HG03039 (cell line): ENCODE results near the gene IL18R1.

Source experiments
- ATAC-seq: cut with Tn5 transposase; IDR thresholded peaks from one replicate; pipeline ENCODE4 v1.9.1; 2021; ENCODE audit warnings: mild to moderate bottlenecking, moderate library complexity; ENCODE audit not compliant: unreplicated experiment

The IL18R1 gene

DNA sequence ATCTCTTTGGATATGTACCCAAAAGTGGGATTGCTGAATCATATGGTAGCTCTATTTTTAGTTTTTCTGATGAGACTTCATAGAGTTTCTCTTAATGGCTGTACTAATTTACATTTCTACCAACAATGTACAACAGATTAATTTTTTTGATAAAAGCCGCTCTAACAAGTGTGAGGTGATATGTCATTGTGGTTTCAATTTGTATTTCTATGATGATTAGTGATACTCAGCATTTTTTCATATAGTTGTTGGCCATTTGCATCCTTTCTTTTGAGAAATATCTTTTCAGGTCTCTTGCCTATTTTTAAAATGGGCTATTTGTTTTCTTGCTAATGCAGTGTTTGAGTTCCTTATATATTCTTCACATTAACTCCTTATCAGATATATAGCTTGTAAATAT lies 71.7 kb downstream of the IL18R1 start:
- no peak for ATAC-seq

DNA sequence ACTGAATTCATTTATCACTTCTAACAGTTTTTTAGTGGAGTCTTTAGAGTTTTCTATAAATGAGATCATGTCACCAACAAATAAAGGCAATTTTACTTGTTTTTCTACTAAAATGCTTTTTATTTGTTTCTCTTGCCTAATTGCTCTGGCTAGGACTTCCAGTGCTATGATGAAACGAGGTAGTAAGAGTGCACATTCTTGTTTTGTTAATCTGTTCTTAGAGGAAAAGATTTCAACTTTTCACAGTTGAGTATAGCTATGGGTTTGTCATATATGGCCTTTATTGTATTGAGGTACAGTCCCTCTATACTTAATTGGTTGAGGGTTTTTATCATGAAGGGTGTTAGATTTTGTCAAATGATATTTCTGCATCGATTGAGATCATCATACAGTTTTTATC lies 73.0 kb downstream of the IL18R1 start:
- ATAC-seq = no peak

DNA sequence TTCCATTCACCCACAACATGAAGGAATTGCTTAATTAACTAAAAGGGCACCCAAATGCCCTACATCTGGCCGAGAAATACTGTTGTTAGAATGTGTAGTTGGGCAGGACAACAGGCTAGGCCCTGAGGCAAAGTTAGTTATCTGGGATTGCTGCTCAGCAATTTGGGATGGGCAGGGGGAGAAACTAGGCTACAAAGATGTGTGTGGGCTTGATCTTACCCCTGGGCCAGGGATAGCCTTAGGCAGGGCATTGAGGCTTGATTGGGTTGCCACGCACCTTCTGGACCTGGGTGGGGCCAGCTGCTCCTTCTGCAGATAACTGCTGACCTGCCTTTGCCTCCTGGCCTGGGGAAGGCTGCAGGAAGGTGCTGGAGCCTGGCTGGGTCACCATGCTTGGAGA lies 76.8 kb downstream of the IL18R1 start:
- no peak for ATAC-seq

DNA sequence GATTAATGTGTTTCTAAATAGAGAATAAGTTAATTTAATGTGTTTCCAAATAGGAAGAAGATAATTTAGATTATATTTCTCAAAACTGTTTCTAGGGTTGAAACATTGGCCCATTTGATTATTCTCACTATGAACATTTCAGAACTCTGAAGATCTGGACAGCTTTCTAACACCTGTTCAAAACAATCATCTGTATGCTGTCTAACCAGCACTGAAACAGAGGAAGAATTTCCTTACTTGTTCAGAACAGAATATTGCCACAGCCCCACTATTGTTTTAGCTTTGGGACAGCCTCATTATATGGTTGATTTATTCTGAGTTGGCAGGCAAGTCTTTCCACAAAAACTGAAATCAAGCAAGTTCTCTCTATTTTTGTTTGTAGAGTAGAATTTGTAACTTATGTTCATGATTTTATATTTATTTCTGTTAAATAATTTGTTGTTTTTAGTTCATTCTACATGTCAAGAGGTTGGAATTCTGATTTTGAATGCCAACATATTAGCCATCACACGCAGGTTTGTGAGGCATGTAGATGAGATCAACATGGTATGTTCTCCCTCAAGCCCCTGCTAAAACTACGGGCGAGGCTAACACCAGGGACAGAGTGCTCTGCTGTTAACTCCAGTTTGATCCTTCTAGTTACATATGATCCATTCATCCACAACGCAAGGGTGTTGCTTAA lies 78.5 kb downstream of the IL18R1 start:
- no peak for ATAC-seq

DNA sequence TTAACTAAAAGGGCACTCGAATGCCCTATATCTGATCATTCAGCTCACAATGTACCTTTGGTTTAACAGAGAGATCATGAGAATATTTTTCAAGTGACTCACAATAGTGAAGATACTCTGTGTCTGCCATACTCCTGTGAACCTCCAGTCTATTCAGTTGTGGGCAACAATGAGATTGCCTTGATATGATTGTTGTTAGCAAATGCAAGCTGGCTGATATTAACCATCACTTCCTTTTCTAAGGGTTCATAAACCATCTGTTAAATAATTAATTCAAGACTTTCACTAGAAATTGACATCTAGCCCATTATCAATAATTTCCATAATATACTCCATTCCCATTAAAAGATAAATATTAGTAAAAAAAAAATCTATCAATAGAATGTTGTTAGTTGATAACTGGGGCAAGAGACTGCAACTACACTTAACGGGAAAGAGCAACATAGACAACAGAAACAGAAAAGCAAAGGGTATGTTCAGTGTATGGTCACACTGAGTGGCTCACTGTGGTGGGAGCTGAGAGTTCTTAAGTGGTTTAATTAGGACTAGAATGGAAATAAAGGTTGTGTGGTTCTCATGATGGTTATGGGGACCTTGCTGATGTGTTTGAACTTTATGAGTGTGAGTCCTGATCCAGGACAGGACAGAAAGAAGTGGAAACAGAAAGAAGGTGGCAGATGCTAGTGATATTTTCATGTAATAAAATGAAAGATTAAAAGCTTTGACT lies 79.2 kb downstream of the IL18R1 start:
- no peak for ATAC-seq

DNA sequence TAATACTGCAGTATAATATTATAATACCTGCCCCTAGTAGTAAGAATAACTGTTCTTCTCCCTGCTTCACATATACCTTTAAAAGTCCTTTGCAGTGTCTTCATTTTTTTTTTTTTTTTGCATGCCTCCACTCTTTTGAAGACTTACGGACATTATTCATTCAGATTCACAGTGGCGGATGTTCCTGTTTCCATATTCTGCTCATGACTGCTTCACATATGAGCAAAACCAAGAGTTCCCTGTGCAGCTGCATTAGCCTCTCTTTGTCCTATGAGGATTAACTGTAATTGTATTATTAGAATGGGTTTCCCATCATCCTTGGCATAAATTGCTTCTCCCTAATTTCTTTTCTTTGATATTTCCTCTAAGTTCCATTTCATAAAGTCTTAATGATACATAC lies 80.1 kb downstream of the IL18R1 start:
- ATAC-seq = no peak

DNA sequence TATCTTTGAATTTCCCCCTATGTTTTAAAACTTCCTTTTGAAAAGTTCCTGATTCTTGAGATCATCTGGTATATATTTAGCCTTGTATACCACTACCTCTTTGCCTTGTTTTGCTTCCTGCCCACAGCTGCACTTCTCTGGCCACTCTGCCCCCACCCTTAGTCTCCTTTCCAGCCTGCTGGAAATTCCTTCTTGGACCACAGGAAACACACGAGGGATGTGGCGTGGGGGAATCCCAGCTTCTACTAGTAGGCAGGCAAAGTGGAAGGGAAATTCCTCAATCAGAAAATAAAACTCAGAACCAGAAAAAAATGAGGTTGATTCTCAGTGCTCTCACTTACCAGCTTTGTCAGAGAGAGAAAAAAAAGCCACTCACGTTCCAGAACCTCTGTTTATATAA lies 80.7 kb downstream of the IL18R1 start:
- ATAC-seq = peak; percentile 37

DNA sequence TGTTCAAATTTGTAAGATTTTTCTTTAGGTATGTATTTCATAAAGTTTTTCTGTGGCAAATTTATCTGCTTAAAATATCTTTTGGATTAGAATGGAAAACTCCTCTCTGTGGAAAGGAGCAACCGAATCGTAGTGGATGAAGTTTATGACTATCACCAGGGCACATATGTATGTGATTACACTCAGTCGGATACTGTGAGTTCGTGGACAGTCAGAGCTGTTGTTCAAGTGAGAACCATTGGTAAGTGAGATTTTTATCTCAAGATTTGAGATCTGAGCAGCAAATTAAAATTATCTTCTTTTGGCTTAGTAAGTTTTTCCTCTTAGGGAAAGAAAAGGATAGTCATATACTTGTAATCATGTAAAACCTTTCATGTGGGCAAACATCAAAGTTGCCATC lies 81.5 kb downstream of the IL18R1 start:
- ATAC-seq = no peak

DNA sequence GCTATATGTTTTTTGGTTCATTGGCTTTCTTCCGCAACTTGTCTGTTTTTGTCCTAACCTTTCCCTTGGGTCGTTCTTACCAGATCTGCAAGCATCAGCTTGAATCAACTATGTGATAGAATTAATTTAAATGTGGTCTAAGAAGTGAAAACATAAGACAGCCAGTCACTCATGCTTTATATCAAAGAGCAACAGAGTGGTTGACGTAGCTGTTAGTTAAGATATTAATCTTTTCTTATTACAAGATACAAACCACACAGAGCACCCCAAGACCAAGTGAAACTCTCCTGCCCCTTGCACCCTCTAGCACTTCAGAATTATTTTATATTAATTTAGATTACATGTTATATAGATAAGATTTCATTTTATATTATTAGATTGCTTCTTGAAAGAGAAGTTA lies 82.5 kb downstream of the IL18R1 start:
- ATAC-seq = no peak

DNA sequence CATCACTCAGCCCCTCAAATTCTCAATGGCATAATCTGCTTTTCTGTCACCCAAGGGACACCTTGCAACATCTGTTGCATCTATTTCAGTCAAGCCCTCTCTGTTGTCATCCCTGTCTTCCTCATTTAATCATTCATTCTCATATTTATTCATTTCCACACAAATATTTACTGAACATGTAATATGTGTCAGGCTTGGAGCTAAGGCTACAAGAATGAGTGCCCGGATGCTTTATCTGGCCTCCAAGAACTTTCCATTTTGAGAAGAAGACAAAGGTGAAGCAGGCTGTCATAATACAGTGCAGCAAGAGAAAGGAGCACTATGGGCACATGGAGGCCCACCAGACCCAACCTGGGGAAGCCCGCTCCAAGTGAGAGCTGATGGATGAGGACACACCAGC lies 83.0 kb downstream of the IL18R1 start:
- ATAC-seq = no peak

DNA sequence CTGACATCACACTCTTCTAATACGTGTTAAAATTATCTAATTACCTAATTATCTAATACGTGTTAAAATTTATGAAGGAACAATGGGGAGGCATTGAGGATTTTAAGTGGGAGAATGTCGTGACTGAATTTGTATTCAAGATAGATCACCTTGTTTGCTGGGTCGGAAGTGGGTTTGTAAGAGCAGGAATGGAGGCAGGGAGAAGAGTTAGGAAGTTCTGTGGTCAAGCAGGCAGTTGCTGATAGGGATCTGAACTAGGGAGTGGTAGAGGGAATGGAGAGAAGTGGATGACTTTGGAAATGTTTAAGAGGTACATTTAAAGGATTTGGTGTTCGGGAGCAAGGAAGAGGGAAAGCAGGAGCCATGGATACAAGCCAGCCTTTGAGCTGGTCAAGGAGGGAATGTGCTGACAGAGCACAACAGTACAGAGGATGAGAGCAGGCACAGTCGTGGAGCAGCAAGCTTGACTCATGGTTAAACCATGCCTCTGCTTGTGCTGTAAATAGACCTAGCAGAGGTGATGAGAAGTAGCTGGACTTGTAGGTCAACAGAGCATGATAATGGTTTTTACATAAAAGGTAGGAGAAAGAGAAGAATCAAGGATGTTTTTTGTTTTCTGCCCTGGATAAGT lies 83.6 kb downstream of the IL18R1 start:
- ATAC-seq = no peak

DNA sequence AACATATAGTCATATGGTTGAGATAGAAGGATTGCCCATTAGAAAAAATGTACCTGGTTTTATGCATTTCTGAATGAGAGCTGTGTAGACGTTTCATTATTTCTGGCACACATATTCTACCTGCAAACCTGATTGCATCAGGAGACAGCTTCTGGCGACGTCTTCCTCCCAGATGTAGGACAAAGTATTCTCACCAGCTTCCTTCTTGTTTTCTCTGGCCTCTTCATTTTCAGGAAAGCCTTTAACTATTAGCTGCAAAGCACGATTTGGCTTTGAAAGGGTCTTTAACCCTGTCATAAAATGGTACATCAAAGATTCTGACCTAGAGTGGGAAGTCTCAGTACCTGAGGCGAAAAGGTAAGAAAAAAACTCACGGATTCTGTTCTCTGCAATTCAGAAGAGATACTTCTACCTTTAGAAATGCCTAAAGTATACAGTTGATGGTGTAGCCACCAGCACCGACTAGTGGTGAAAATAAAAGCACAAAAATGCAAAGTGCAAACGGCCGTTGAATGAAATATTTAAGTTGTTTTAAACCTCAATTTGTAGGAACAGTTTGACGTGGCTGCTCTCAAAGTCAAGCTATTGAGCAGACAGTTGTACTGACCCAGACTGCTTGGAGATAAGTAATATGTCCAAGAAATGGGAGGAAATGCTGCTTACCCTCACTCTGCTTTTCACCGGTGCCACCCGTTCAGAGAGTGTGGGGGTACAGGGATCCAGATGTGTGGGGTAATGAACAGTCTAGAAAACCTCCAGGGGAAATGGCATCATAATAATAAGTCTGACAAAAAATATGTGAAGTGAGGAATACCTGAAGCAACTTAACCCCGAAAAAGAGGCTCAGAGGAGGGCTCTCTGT lies 87.6 kb downstream of the IL18R1 start:
- peak; percentile 56 for ATAC-seq

DNA sequence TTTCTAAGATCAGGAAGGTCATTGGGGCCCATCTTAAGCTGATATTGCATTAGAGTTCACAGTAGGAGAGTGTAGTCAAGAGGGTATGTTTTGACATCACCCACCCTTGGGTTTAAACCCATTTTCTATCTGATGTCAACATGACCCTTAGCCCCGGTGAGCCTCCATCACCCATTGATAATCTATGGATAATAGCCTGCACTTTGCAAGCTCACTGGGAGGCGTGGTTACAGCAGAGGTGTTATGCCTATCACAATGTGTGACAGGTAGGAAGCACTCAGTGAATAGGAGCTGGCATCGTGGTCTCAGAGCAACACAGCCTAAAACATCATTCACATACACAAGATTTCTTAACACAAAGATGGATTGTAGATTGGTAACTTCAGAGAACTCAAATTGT lies 88.6 kb downstream of the IL18R1 start:
- ATAC-seq = no peak

DNA sequence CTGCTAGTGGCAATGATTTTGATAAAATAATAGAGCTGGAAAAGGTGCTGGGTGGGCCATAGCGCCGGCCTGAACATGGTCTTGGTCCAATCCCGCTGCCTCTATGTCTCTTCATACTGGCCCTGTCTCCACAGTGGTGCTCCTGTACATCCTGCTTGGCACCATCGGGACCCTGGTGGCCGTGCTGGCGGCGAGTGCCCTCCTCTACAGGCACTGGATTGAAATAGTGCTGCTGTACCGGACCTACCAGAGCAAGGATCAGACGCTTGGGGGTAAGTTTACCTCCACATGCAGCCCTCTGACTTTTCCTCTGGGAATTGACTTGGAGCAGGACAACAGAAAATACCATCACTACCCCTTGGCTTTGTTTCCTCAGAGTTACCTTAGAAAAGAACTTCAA lies 91.3 kb downstream of the IL18R1 start:
- no peak for ATAC-seq
